SIG-M5 (cell line): ENCODE results near the gene SYT8.

Source experiments
- DNase-seq: peaks from one replicate; lab custom pipeline; 2025; lab: John Stamatoyannopoulos, UW

Gene SYT8

DNA sequence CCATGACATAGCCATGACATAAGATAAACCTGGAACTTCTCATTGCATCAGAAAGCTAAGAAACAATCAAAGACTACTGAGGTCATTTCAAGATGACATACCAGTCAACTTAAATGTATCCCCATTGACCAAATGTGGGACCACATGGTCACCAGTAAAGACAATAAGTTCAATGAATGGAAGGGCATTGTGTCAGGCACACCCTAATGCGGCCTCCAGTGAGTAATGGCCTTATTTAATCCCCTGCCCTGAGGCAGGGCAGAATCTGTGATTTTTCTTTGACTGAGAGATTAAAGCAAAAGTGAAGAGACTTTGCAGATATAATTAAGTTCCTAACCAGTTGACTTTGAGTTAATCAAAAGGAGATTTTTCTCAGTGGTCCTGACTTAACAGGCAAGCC, 17.3 kb upstream of the SYT8 start:
- no peak for DNase-seq

DNA sequence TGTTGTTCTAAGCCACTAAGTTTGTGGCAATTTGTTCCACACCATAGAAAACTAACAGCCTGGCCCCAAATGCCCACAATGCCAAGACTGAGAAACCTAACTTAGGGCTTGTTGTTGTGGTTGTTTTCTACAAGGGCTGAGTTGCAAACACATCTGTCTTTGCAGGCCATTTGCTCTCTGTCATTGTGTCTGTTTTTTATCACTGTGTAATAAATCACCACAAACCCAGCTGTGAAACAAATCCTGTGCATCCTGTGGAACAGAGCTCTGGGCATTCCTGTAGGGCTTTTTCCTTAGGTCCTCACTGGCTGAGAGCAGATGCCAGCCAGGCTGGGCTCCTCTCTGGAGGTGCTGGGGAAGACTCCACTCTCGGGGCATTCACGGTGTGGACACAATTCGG, 15.7 kb upstream of the SYT8 start:
- DNase-seq, result no peak

DNA sequence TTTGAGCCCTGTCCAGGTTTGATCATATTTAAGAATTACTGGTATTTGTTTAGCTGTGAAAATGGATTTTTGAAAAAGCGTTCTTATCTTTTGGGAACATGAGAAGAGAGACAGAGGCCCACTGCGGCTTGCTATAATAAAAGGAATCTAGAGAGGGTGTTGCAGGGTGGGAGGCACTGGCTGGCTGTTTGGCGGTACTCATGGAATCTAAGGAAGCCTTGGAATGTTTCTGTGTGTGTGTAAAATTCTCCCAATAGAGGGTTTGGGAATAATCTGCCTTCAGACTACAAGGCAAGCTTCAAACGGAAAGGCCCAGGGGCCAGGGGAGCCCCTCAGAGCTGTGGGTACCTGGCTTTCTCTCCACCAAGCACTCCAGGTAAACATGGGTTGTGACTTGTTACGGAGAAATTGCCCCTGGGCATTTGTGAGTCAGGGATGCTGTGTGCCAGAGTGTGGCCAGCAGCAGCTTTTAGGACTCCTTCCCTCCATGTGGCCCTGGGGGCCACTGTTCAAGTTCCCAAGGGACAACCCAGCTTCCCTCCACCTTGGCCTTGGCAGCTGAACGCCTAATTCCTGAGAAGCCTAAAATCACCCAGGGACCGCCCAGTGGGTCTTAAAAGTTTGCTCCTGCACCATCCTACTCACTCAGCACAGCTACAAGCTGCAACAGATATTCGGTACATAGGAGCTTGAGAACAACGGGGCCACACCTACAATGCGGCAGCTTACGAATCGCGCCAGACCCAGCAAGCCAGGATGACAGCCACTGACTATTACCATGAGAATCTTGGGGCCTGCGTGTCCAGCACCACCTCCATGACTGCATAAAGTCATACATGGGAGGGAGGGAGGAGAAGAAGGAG, 14.1 kb upstream of the SYT8 start:
- DNase-seq, result no peak

DNA sequence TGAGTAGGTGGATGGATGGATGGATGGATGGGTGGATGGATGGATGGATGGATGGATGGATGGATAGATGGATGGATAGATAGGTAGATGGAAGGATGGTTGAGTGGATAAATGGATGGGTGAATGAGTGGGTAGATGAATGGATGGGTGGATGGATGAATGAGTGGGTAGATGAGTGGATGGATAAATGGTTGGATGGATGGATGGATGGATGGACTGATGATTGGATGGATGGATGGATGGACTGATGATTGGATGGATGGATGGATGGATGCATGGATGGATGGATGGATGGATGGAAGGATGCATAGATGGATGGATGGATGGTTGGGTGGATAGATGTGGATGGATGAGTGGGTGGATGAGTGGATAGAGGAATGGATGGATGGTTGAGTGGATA, 13.2 kb upstream of the SYT8 start:
- no peak for DNase-seq

DNA sequence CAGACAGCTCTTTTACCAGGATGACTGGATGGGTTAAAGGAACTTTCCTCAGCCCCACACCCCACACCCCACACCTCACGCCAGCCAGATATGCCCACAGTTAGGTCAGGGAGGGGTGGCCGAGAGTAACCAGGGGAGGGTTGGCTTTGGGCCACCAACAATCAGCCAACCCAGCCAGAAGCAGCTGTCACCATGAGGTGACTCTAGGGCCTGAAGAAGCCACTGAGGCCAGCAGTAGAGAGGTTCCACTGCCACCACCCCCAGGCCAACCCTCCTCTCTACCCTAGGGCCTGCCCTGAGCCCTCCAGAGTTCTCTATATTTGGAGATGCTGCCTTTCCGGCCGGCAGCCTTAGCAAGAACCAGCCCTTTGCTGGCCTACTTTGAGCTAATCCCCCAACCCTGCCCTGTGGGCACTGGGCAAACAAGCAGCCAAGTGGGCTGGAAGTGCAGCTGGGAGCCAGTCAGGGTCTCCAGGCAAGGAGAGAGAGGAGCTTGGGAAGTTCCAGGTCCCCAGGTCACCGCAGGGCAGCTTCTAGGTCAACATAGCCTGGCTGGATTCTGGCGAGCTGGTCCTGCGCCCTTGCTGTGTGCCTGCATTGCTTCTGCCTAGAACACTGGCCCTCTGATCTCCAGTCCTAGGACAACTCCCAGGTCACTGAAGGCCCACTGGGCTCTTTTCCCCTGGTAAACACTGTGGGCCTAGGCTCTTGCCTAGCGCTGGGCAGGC, 12.0 kb upstream of the SYT8 start:
- no peak for DNase-seq

DNA sequence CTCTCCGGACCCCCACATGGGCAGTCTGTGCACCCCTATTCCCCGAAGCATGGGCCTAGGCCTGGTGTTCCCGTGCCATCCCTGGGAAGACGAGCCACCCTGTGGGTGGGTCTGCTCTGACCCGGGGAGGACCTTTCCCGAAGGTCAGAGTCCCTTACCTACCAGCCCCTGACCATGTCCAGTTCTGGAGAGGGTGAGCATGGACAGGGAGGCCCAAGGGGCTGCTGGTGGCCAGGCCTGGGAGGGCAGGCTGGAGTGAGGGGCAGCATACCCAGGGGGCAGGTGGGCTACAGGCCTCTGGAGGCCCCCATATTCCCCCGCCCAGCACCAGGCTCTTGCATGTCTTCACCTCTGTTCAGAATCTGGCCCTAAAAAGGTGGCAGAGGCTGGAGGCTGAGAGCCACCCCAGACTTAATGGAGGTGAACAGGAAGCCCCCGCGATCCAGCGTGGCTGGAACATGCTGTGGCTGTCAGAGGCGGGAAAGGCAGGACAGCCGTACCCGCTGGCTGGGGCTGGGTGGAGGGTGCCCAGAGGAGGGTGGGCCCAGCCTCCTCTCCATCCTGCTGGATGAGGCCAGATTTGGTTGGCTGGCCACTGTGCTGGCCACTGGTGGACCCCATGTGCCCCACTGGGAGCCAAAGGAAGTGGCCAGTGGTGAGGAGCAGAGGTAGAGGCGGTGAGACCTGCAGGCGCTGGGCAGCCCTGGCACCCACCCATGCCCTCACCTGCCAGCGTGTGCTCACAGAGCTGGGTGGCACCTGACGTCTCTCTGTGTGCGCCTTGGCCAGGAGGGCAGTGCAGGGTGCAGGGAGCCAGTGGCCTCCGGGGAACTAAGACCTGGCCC, 11.2 kb upstream of the SYT8 start:
- no peak for DNase-seq

DNA sequence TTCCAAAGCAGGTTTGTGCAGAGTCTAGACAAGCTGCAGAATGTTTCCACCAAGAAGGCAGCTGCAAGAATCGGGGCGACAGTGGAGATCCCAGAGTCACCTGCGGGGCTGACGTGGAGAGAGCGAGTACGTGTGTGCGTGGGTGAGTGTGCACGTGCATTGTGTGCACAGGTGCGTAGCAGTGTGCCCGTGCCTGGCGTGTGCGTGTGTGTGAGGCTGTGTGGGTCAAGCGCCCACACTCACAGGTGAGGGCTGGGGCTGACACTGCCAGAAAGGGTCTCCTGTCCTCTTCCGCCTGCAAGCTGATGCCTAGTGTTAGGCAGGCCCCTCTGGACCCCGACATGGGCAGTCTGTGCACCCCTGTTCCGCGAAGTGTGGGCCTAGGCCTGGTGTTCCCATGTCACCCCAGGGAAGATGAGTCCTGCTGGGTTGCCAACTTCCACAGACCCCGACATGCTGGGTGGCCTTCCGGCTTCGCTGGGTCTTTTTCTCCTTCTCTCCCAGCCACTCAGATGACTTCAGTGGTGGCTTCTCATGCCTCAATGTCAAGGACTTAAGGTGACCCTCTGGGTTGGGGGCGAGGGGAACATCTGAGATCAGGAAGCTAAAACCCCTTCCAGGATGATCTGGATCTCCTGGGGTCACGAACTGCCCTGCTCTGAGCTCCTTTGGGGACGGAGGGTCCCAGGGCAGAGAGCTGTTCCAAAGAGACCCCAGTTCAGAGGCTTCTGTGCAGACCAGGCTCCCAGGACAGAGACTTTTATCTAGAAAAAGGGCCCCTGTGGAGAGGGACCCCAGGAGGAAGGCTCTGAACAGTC, 10.4 kb upstream of the SYT8 start:
- DNase-seq, result no peak

DNA sequence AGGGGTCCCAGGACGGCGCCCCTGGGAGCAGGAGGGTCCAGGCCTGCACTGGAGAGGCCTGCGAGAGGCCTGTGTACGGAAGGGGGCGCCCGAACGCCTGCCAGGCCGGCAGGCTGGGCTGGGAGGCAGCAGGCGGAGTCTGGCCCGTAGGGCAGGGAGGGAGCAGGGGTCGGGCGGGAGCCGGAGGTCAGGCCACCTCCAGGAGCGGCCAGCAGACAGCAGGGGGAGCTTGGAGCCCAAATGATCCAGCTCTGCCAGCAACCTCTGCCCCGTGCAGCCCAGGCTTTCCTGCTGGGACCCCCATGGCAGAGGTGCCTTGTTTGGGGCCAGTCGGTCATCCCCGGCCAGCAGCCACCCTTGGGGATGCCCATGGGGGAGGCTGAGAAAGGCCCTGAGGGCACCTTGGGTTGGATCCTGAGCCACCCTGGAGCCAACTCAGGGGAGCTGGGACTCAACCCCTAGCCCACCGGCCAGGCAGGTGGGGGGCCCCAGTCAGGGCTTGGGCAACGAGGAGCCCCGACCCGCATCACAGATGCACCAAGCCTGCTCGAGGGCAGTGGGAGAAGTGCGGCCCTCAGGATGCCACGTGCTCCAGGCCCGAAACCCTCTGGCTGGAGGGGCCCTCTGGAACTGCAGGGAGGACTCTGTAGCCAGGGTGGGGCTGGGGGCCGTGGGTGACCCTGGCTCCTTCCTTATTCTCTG, 9.6 kb upstream of the SYT8 start:
- DNase-seq, result no peak

DNA sequence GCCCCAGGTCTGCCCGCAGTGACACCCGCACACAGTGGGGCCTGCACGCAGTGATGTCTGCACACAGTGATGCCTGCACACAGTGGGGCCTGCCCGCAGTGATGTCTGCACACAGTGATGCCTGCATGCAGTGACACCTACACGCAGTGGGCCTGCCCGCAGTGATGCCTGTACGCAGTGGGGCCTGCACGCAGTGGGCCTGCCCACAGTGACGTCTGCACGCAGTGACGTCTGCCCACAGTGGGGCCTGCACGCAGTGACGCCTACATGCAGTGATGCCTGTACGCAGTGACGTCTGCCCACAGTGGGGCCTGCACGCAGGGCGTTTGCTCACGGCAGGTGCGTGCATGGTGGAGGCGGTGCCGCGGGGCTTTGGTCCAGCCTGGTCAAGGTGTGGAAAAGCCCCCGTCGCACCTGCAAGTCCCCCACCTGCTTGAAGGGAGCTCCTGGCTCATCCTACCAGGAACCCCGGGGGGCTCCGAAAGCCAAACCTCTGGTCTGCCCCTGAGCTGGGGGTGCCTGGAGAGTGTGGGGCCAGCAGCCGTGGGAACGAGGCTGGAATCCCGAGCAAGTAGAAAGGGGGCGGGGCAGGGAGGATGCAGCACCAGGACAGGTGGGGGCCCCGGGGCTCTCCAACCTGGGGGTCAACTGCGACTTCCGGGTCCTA, 8.9 kb upstream of the SYT8 start:
- no peak for DNase-seq

DNA sequence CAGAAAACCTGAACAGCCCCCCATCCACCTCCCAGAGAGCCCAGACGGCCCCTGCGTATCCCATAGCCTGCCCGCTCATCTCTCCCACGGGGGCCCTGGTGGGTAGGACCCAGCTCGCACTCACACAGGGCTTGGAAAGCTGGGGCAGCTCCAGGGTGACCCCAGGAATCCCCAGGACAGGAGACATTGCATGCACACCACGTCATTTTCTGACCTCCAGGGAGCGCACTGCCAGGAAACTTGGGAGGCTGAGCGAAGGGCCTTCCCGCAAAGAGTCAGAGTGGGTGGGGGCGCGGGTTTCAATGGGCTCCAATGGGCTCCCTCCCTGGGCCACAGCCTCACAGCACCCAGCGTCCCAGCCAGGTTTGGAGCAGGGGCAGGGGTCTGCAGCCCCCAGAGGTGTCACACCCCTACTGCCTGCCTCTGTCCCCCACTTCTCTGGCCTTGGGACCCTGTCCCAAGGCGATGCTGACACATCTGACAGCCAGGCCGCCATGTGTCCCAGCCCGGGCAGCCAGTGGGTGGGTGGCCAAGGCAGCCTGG, 8.2 kb upstream of the SYT8 start:
- no peak for DNase-seq

DNA sequence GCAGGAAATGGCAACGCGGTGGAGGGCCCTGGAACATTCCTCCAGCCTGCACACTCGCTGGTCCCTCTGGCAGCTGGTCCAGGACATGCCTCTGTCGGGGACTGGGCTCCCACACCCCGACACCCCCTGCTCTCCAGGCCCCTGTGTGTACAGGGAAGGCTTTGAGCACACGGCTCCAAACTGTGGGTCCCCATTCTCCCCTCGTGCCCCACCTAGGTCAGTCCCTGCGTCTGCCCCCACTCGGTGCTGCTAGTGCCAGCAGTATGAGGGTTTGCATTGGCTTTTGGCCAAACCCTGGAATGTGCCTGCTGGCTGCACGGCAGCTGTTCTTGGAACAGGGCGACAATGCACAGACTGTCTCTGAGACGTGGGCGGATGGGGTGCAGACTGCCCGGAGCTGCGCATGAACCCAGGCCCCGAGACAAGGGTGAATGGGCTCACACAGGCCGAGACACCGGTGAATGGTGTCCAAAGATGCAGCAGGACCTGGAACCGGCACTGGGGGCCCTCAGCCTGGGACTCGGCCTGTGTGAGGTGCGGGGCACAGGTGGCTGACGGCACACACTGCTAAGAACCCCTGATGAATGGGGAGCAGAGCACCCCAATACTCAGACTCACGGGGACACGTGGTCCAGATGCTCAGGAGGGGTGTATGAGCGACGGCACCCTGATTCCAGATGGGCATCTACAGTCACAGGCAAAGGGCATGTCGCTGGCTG, 7.5 kb upstream of the SYT8 start:
- no peak for DNase-seq

DNA sequence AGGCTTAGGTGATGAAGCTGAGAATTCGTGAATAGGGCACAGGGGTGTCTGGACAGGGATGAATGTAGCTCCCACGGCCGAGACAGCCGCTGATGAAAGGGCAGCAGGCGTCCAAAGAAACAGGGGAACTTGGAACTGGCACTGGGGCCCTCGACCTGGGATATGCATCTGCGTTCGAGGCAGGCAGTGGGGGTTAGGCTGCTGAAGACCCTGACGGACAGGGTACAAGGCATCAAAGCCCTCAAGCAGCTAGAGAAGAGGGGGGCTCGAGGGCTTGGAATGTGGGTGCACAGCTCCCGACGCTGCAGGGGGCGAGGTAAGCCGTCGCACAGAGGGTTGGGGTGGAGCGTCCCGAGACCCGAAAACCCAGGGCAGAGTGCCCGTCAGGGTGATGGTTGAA, 6.9 kb upstream of the SYT8 start:
- DNase-seq, result no peak

DNA sequence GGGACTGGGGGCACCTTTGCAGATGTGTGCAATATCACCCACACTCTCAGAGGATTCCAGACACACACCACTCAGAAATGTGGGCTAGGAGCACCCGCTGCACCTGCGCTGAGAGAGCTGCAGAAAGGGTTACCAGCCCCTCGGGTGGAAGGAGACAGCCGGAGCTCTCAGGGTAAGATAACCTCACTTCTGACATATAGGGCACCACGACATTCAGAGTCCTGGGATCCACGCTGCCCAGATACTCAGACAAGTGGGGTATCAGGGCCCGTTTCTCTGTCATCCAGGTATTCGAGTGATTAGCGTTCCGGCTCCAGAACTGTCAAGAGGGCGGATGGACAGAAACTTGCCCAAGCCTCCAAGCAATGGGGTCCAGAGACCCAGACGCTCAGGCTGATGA, 6.2 kb upstream of the SYT8 start:
- no peak for DNase-seq

DNA sequence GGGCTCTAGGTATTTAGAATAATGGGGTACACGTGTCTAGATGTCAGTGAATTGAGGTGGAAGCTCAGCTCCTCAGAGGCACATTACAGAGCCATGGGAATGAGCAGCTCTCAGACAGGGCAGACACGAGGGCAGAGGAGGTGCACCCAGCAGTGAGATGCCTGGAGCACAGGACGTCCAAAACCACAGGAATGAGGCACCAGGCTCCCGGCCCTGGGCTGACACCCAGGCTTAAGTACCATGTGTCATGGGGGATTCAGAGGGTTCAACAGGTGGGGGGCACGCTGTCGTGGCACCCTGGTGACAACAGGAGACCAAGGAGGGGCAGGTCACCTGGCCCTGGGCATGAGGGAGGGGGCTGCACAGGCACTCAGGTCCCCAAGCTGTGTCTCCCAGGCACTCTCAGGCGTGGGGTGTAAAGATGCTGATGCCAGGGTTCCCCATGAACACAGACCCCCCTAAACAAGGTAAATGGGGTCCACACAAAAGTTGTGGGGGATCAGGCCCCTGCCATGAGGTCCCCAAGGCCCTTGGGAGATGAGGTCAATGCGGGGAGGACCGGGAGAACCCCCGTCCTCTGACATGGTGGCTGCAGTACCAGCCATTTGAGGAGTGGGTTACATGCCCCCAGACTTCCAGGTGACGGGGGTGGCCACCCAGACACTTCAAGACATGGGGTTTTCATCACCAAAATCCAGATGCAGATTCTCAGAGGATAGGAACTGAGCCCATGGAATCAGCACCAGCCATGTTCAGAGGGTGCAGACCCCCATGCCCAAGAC, 5.6 kb upstream of the SYT8 start:
- DNase-seq, result no peak

DNA sequence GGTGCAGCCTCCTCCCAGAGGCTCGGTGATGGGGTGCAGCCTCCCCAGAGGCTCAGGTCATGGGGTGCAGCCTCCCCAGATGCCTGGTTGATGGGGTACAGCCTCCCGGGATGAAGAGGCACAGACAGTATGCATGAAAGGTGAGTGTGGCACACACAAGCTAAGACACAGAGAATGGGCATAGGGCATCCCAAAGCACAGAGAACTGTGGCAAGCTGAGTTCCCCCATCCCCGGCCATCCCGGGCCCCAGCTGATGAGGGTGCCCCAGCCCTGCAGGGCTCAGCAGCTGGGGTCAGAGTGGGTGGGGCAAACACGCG, 4.8 kb upstream of the SYT8 start:
- DNase-seq, result no peak

DNA sequence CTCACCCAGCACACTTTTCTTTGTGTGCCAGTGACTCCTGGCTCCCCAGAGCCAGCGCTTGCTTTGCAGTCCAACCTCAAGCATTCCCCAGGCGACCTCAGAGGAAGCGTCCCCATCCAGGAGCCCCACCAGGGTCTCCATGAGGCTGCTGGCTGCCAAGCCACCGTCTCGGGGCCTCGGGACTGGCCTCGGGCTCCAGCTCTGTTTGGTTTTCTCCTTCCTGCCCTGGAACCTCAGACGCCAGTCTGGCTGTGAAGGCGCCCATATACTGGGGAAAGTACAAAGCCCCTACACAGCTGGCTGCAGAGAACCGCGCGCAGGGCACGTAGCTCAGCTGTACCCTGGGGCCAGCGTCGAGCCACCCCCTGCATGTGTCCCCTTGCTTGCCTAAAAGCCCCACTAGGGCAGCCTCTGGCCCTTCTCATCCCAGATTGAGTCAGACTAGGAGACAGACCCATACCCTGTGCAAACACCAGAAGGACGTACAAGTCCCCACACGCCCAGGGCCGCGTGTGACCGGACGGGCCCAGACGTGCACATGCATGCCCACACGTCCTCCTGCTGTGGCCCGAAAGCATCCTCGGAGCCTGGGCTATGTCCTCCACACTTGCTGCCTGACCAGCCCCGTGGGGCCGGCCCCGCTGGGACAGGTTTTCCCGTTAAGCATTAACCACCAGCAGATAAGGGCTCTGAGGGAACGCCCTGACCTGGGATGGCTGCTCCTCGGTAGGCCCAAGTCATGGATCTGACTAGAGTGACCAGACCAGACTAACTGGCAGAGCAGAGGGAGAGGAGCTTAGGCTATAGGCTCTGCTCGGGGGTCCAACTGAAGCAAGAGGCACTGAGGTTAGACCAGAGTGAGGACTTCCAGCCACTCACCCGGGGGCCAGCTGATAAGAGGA, 4.2 kb upstream of the SYT8 start:
- no peak for DNase-seq

DNA sequence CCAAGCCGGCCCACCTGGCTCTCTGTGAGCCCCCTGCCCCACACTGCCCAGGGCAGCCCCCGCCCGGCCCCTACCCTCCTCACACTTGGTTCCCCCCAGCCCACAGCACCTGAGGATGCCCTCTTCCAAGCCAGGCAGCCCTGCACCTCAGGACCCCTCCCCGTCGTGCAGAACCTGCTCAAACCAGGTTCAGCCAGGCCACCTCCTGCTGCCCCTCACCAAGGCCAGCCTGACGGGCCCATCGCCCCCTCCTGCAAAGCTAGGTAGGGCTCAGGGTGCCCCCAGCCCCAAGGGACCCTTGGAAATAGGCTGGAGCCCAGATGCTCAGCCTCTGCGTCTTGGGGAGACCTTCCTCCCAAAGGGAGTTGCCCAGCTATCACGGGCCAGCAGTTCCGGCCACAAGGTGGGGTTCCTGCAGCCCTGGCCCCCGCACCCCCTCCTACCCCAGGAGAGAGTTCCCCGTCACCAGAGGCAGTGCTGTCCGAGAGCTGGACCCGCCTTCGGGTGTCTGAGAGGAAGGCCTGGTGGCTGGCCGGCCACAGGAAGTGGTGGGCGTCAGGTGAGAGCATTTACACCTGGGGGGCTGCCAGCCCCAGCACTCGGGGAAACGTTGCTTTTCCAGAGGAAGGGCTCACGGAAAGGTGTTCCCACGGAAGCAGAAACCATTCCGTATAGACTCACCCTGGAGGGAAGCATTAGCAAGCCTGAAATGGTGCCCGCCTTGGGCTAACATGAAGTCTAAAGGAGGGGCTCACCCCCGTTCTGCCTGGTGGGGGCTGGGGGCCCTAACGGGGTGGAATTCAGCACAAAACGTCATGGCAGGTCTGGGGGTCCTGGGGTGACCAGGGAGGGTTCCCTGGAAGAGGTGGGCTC, 3.2 kb upstream of the SYT8 start:
- no peak for DNase-seq
